K562 (cell line): ENCODE measurements around the gene SCYL2. TPM values are rescaled to one million over a fixed set of nuclear protein-coding genes. Genes with fewer than 3 reads are reported as not detected.

ENCODE experiments used
- ATAC-seq: fragments of 200-7000 bp; cut with Tn5 transposase; 3 replicates; pipeline ENCODE4 v1.9.1; 2020; ENCODE audit warnings: moderate library complexity
- BruUV-seq: library from RNA; stranded (reverse); fragments of 400-500 nt; replicated peaks from 2 replicates; lab custom pipeline; 2021; lab: Mats Ljungman, UMichigan
- CTCF ChIA-PET: fragments of 300-600 bp; formaldehyde crosslinking; extraction: SDS; loops from one replicate; lab custom pipeline; 2021; ENCODE audit warnings: low intra/inter-chr PET ratio; lab: Yijun Ruan, JAX
- POLR2A ChIA-PET: fragments of 300-600, 350-650 bp; sonication (Branson Sonifier 250); formaldehyde crosslinking; extraction: SDS; loops from one replicate; lab custom pipeline; 2021; ENCODE audit warnings: antibody characterized with exemption, inconsistent platforms; lab: Yijun Ruan, JAX
- DNase-seq, 4 experiments: peaks; one replicate each; pipeline versions ENCODE4 v3.0.0 to v3.0.0-alpha.2; 2011 to 2018; ENCODE audit warnings: low spot score in 3 of 4, mixed read lengths in 3 of 4; ENCODE audit errors: extremely low read depth in 1 of 4
- FAIRE-seq: peaks from 2 replicates; lab custom pipeline; 2011; peaks lifted over from hg19 to GRCh38; lab: Jason Lieb, UNC
- H2AFZ ChIP-seq: 2 replicates; pipeline ENCODE4 v1.6.0; 2011; ENCODE audit warnings: low read depth, low read length, control low read depth, inconsistent platforms
- H3K27ac ChIP-seq: fragments of 200-600 bp; 3 replicates; pipeline ENCODE4 v1.8.0; 2011; ENCODE audit warnings: low read depth, mild to moderate bottlenecking, control low read depth, inconsistent platforms, low read length, moderate library complexity, mixed read lengths; ENCODE audit errors: extremely low read depth
- H3K27me3 ChIP-seq, 2 experiments: fragments of 300-600 bp in 1 of 2; 2 replicates in 1 of 2; 3 replicates in 1 of 2; pipeline versions ENCODE4 v1.6.0 to v1.8.0; 2011; ENCODE audit warnings: inconsistent platforms in 2 of 2, low read length in 2 of 2, mild to moderate bottlenecking in 1 of 2, mixed read lengths in 1 of 2, moderate library complexity in 1 of 2; ENCODE audit not compliant: control insufficient read depth in 2 of 2, insufficient read depth in 2 of 2
- H3K36me3 ChIP-seq: fragments of 300-600 bp; 3 replicates; pipeline ENCODE4 v1.8.0; 2011; ENCODE audit warnings: mild to moderate bottlenecking, low read length, inconsistent platforms; ENCODE audit not compliant: control insufficient read depth, insufficient read depth
- H3K4me1 ChIP-seq, 2 experiments: fragments of 200-600 bp in 1 of 2; replicated peaks in 1 of 2; 2 replicates in 1 of 2; 3 replicates in 1 of 2; pipeline versions ENCODE4 v1.5.1 to v1.8.0; 2011; ENCODE audit warnings: inconsistent platforms in 2 of 2, low read length in 2 of 2, mild to moderate bottlenecking in 1 of 2, mixed read lengths in 1 of 2, moderate library complexity in 1 of 2; ENCODE audit not compliant: control insufficient read depth in 2 of 2, insufficient read depth in 2 of 2
- H3K4me2 ChIP-seq: 2 replicates; pipeline ENCODE4 v1.6.1; 2011; ENCODE audit warnings: low read length, control low read depth, inconsistent platforms, mixed read lengths; ENCODE audit not compliant: insufficient read depth
- H3K4me3 ChIP-seq: fragments of 200-600 bp; sonication (generic), shearing (Covaris generic); 2 replicates; pipeline ENCODE4 v1.5.1; 2016; ENCODE audit warnings: control low read depth, inconsistent platforms
- H3K79me2 ChIP-seq: fragments of 200-600 bp; 3 replicates; pipeline ENCODE4 v1.8.0; 2011; ENCODE audit warnings: low read length, inconsistent platforms; ENCODE audit not compliant: control insufficient read depth, insufficient read depth
- H3K9ac ChIP-seq, 2 experiments: 2 replicates each; pipeline versions ENCODE4 v1.6.0 to v1.6.1; 2011; ENCODE audit warnings: low read depth in 2 of 2, low read length in 2 of 2, control low read depth in 1 of 2, inconsistent platforms in 1 of 2, mild to moderate bottlenecking in 1 of 2, mixed read lengths in 1 of 2; ENCODE audit not compliant: insufficient read depth in 1 of 2
- H3K9me1 ChIP-seq: one replicate; pipeline ENCODE4 v1.6.0; 2011; ENCODE audit warnings: inconsistent platforms, mild to moderate bottlenecking, low read length, moderate library complexity; ENCODE audit not compliant: control insufficient read depth, insufficient read depth
- H3K9me3 ChIP-seq: replicated peaks from 2 replicates; pipeline ENCODE4 v1.5.1; 2011; ENCODE audit warnings: low read depth, low read length, inconsistent platforms; ENCODE audit not compliant: control insufficient read depth, insufficient read depth
- H4K20me1 ChIP-seq: replicated peaks from 2 replicates; pipeline ENCODE4 v1.6.1; 2011; ENCODE audit warnings: low read length, inconsistent platforms, mixed read lengths; ENCODE audit not compliant: control insufficient read depth, insufficient read depth
- PHF8 ChIP-seq: fragments of 200-600 bp; sonication (generic); IDR thresholded peaks from 2 replicates; pipeline ENCODE4 v1.6.1; 2012; ENCODE audit warnings: mixed run types, mild to moderate bottlenecking, inconsistent platforms, low read length, moderate library complexity, borderline replicate concordance
- TAL1 ChIP-seq: fragments of 450-650 bp; IDR thresholded peaks from 2 replicates; pipeline ENCODE4 v1.6.1; 2016; ENCODE audit warnings: mild to moderate bottlenecking
- ZNF197 ChIP-seq: fragments of 200-800 bp; sonication (Bioruptor generic); IDR thresholded peaks from 2 replicates; pipeline ENCODE4 v1.6.1; 2016; ENCODE audit warnings: low read depth, missing genetic modification characterization, missing compliant biosample characterization
- ZNF311 ChIP-seq: fragments of 250-450 bp; sonication (Bioruptor Pico); IDR thresholded peaks from 2 replicates; pipeline ENCODE4 v1.4.0; 2020; ENCODE audit warnings: mild to moderate bottlenecking, moderate library complexity
- ZNF431 ChIP-seq: sonication (generic); formaldehyde crosslinking; IDR thresholded peaks from 2 replicates; pipeline ENCODE4 v1.8.0; 2022; ENCODE audit warnings: mild to moderate bottlenecking, missing genetic modification reagents
- ZNF75A ChIP-seq: fragments of 450-650 bp; formaldehyde crosslinking; IDR thresholded peaks from 2 replicates; pipeline ENCODE4 v1.4.0; 2020; ENCODE audit warnings: mild to moderate bottlenecking
- WGBS: fragments of 100-300 bp; shearing (Covaris generic); methylation state at CpG from one replicate; pipeline ENCODE4 v1.1.6; 2016; ENCODE audit warnings: low coverage, mixed read lengths; ENCODE audit not compliant: insufficient coverage; ENCODE audit errors: missing lambda C conversion rate; 5-methylcytosine and 5-hydroxymethylcytosine counted together
- in situ Hi-C: fragments of 300-500 bp; cut with MboI; formaldehyde crosslinking; loops from 4 replicates; pipeline ENCODE4 v1.15.0; 2018; ENCODE audit warnings: inconsistent platforms, mixed read lengths
- intact Hi-C: fragments of 100-400 bp; cut with micrococcal nuclease; formaldehyde crosslinking; loops from 2 replicates; pipeline ENCODE4 v1.14.2; 2022
- polyA plus RNA-seq, 8 experiments: library from polyadenylated mRNA; depleted of rRNA in 4 of 8; stranded (reverse) in 5 of 8; unstranded in 3 of 8; fragments of >200 nt; fragmentation: Nextera tagmentation in 2 of 8; fragmentation: Illumina TruSeq in 1 of 8; extraction: Ambion mirVana in 2 of 8; extraction: Trizol in 1 of 8; gene quantifications; 2 replicates each; pipeline versions ENCODE4 v1.2.1 to v1.2.3, GENCODE V29; 2011 to 2014; ENCODE audit warnings: inconsistent platforms in 1 of 8, missing spikeins in 1 of 8
- total RNA-seq, 7 experiments: library from RNA; depleted of rRNA in 6 of 7; stranded (reverse); fragments of >200 nt in 6 of 7; fragmentation: Illumina TruSeq in 2 of 7; extraction: Trizol in 2 of 7; gene quantifications; 2 replicates each; pipeline versions ENCODE4 v1.2.1 to v1.2.3, GENCODE V29; 2011 to 2021; ENCODE audit warnings: low replicate concordance in 1 of 7
- TF ChIP-seq, protein P1 (sequence below): sonication (generic); formaldehyde crosslinking; IDR thresholded peaks from 2 replicates; pipeline ENCODE4 v1.4.0; 2020; ENCODE audit warnings: mild to moderate bottlenecking, missing genetic modification reagents
- TF ChIP-seq, protein P2 (sequence below): sonication (generic); formaldehyde crosslinking; IDR thresholded peaks from 2 replicates; pipeline ENCODE4 v1.8.0; 2022; ENCODE audit warnings: missing genetic modification reagents, mild to moderate bottlenecking, borderline replicate concordance
- TF ChIP-seq, protein P3 (sequence below), 2 experiments: fragments of 450-650 bp; IDR thresholded peaks; 2 replicates each; pipeline ENCODE4 v1.6.1; 2016; ENCODE audit warnings: mild to moderate bottlenecking in 2 of 2, borderline replicate concordance in 1 of 2, low read depth in 1 of 2, moderate library complexity in 1 of 2

The SCYL2 gene
- total and polyA plus RNA-seq, 9 of the 15 experiments (the other 6 are each of a cell fraction or from before 2014, with no cell fraction given), result 9.9 to 49.0 (median 32.9) TPM

DNA sequence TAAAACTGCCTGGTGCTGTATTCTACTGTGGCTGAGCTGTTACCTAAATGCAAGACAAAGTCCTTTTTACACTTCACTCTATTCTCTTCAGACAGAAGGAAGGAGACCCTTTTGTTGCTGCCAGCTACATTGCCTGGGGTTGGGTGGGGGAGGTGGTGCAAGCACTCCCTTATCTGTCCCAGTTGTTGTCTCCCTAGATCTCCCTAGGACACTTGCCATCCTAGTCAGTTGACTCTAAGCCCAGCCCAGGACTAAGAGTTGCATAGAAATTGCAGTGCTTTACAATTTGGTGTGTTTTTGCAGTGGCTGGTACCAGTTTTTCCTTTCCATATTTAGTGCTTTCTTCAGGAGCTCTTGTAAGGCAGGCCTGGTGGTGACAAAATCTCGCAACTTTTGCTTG is 35.1 kb downstream of the SCYL2 start:
- no peaks in the 10 kb centered on the region for H4K20me1 ChIP-seq
- CTCF ChIA-PET, result no interaction called here
- in situ Hi-C loops, result no loop called here
- POLR2A ChIA-PET, result interaction anchor here (0.7 kb wide), 1 partner anchor 18 kb away, joined by 4 read pairs; no protein-coding TSS in a partner anchor
- H3K4me1 ChIP-seq, result no peaks in the 10 kb centered on the region
- no peaks in the 10 kb centered on the region for H3K9me1 ChIP-seq
- no peaks in the 10 kb centered on the region for H3K27me3 ChIP-seq
- no peaks in the 10 kb centered on the region for H3K79me2 ChIP-seq
- peak; percentile 60 for FAIRE-seq
- peak in 2 of 4 experiments; percentile 11 to 25 for DNase-seq
- ATAC-seq, result peak; percentile 74
- H3K27ac ChIP-seq, result no peak overlapping the region
- intact Hi-C loops, result loop anchor here (5.0 kb wide), 1 partner anchor 35 kb away; the partner anchor contains the start of genes DEPDC4 and SCYL2
- no peak overlapping the region for H3K9ac ChIP-seq
- BruUV-seq, result no TSS peak
- H3K4me3 ChIP-seq, result no peak overlapping the region
- WGBS, result 90% methylated on average over 1 of the region's 1 CpG
- no peak overlapping the region for H3K4me2 ChIP-seq
- no peak overlapping the region for H2AFZ ChIP-seq
- peaks cover 4% of the 10 kb centered on the region; the same call in 1 of the 2 replicates for H3K9me3 ChIP-seq
- peaks cover 31% of the 10 kb centered on the region; the same call in 2 of the 3 replicates for H3K36me3 ChIP-seq
- TF ChIP-seq, protein P1, sequence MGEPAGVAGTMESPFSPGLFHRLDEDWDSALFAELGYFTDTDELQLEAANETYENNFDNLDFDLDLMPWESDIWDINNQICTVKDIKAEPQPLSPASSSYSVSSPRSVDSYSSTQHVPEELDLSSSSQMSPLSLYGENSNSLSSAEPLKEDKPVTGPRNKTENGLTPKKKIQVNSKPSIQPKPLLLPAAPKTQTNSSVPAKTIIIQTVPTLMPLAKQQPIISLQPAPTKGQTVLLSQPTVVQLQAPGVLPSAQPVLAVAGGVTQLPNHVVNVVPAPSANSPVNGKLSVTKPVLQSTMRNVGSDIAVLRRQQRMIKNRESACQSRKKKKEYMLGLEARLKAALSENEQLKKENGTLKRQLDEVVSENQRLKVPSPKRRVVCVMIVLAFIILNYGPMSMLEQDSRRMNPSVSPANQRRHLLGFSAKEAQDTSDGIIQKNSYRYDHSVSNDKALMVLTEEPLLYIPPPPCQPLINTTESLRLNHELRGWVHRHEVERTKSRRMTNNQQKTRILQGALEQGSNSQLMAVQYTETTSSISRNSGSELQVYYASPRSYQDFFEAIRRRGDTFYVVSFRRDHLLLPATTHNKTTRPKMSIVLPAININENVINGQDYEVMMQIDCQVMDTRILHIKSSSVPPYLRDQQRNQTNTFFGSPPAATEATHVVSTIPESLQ (CRISPR knock-in tag), result no peak
- TF ChIP-seq ZNF311 (CRISPR knock-in tag), result no peak
- no peak for TF ChIP-seq ZNF75A (CRISPR knock-in tag)
- peak; percentile 19; the same call in 1 of the 2 replicates for TF ChIP-seq TAL1
- TF ChIP-seq, protein P2, sequence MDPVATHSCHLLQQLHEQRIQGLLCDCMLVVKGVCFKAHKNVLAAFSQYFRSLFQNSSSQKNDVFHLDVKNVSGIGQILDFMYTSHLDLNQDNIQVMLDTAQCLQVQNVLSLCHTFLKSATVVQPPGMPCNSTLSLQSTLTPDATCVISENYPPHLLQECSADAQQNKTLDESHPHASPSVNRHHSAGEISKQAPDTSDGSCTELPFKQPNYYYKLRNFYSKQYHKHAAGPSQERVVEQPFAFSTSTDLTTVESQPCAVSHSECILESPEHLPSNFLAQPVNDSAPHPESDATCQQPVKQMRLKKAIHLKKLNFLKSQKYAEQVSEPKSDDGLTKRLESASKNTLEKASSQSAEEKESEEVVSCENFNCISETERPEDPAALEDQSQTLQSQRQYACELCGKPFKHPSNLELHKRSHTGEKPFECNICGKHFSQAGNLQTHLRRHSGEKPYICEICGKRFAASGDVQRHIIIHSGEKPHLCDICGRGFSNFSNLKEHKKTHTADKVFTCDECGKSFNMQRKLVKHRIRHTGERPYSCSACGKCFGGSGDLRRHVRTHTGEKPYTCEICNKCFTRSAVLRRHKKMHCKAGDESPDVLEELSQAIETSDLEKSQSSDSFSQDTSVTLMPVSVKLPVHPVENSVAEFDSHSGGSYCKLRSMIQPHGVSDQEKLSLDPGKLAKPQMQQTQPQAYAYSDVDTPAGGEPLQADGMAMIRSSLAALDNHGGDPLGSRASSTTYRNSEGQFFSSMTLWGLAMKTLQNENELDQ (CRISPR knock-in tag), result no peak
- no peak for TF ChIP-seq ZNF197 (CRISPR knock-in tag)
- TF ChIP-seq, protein P3, sequence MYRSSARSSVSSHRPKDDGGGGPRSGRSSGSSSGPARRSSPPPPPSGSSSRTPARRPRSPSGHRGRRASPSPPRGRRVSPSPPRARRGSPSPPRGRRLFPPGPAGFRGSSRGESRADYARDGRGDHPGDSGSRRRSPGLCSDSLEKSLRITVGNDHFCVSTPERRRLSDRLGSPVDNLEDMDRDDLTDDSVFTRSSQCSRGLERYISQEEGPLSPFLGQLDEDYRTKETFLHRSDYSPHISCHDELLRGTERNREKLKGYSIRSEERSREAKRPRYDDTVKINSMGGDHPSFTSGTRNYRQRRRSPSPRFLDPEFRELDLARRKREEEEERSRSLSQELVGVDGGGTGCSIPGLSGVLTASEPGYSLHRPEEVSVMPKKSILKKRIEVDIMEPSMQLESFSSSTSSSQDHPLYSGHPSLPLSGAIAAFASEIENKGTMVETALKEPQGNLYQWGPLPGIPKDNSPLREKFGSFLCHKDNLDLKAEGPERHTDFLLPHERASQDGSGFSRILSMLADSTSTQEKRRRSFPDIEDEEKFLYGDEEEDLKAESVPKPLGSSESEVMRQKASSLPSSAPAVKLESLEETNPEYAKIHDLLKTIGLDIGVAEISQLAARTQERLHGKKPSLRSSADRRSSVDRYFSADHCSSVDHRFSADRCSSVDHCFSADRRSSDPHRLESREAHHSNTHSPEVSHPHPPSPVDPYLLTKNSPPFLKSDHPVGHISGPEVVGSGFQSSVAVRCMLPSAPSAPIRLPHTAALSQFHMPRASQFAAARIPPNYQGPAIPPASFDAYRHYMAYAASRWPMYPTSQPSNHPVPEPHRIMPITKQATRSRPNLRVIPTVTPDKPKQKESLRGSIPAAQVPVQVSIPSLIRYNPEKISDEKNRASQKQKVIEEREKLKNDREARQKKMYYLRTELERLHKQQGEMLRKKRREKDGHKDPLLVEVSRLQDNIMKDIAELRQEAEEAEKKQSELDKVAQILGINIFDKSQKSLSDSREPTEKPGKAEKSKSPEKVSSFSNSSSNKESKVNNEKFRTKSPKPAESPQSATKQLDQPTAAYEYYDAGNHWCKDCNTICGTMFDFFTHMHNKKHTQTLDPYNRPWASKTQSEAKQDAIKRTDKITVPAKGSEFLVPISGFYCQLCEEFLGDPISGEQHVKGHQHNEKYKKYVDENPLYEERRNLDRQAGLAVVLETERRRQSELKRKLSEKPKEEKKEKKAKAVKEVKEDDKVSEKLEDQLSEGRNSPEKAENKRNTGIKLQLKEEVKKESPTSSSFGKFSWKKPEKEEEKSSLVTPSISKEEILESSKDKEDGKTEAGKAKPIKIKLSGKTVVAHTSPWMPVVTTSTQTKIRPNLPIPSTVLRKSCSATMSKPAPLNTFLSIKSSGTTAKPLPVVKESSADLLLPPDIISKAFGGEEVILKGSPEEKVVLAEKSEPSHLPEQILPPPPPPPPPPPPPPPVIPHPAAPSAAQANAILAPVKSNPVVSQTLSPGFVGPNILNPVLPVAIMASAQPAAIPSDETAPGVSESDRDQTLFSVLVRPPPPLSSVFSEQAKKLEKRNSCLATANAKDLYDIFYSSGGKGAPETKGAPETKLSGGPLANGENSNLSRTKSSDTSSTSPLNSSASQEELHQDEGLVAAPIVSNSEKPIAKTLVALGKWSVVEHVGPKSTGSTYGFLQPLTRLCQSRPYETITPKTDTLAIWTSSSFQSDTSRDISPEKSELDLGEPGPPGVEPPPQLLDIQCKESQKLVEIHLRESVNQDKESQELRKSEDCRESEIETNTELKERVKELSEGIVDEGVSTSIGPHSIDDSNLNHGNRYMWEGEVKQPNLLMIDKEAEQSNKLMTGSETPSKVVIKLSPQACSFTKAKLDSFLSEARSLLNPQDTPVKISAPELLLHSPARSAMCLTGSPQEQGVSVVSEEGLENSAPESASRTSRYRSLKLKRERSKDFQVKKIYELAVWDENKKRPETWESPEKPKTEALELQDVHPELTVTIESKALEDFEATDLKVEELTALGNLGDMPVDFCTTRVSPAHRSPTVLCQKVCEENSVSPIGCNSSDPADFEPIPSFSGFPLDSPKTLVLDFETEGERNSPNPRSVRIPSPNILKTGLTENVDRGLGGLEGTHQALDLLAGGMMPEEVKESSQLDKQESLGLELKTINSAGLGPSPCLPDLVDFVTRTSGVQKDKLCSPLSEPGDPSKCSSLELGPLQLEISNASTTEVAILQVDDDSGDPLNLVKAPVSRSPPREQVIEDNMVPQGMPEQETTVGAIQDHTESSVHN (IDR thresholded peaks at IDR 0.05; ENCODE audit: borderline replicate concordance in 1 of 2, low read depth in 1 of 2), result no peak
- no peak for TF ChIP-seq PHF8
- no peak for TF ChIP-seq ZNF431 (CRISPR knock-in tag)
